Measurements from ENCODE around the gene JAKMIP1.

DNA sequence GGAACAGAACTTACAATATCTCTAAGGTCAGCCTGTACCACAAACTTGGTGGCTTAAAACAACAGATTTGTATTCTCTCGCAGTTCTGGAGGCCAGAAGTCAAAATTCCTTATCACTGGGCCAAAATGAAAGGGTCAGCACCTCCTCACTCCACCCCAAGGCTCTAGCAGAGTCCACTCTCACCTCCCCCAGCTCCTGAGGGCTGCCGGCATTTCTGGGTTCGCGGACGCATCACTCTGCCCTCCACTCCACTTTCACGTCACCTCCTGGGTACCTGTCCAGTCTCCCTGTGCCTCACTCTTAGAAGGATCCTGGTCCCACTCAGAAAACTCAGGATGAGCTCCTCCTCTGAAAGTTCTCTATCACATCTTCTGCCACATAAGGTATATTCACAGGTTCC, 34.6 kb downstream of the JAKMIP1 start:
- TF ChIP-seq NR3C1 (CRISPR knock-in tag; IDR thresholded peaks at IDR 0.05) (no peak), HDAC2 (CRISPR knock-in tag; IDR thresholded peaks at IDR 0.05) (no peak)
